Esophagus squamous epithelium (tissue), 5 donors: Measurements from ENCODE around the gene MGMT. TPM values are rescaled to one million over a fixed set of nuclear protein-coding genes. Genes with fewer than 3 reads are reported as not detected.

Source experiments
- DNase-seq: peaks from one replicate; lab custom pipeline; 2025; lab: John Stamatoyannopoulos, UW
- H3K27ac ChIP-seq, 4 donors: fragments of 200-600 bp; sonication (generic); one replicate each; pipeline ENCODE4 v1.5.1; 2016 to 2019; ENCODE audit warnings: mild to moderate bottlenecking in 1 of 4
- H3K27me3 ChIP-seq, 4 donors: fragments of 200-600 bp; sonication (generic); 1 replicate in 3 of 4; 2 replicates in 1 of 4; pipeline versions ENCODE4 v1.5.1 to v1.6.0; 2017 to 2021; ENCODE audit warnings: antibody characterized with exemption in 1 of 4
- H3K36me3 ChIP-seq, 3 donors: fragments of 200-600 bp; sonication (generic); one replicate each; pipeline ENCODE4 v1.5.1; 2016 to 2019
- H3K4me1 ChIP-seq, 3 donors: fragments of 200-600 bp; sonication (generic); one replicate each; pipeline ENCODE4 v1.5.1; 2017 to 2019
- H3K4me3 ChIP-seq, 4 donors: fragments of 200-600 bp; sonication (generic); 1 replicate in 3 of 4; 2 replicates in 1 of 4; pipeline ENCODE4 v1.5.1; 2016 to 2019; ENCODE audit warnings: mild to moderate bottlenecking in 2 of 4, moderate library complexity in 1 of 4
- H3K9me3 ChIP-seq, 3 donors: fragments of 200-600 bp; sonication (generic); one replicate each; pipeline ENCODE4 v1.5.1; 2016 to 2019
- POLR2A ChIP-seq, 4 donors: fragments of 450-650 bp; IDR thresholded peaks; one replicate each; pipeline ENCODE4 v1.6.1; 2017; ENCODE audit warnings: antibody characterized with exemption in 4 of 4, mild to moderate bottlenecking in 4 of 4, moderate library complexity in 3 of 4
- WGBS, 2 donors: methylation state at CpG; one replicate each; pipeline ENCODE4 v1.1.5; 2018; 5-methylcytosine and 5-hydroxymethylcytosine counted together
- intact Hi-C: fragments of 100-400 bp; cut with DNase I; formaldehyde crosslinking; loops from one replicate; pipeline ENCODE4 v1.15.0; 2022
- total RNA-seq, 4 donors: library from RNA; depleted of rRNA; stranded (reverse); fragments of >200 nt; gene quantifications; one replicate each; pipeline ENCODE4 v1.1.0, GENCODE V29; 2016
- TF ChIP-seq, protein P1 (sequence below), 6 experiments: fragments of 450-650 bp in 4 of 6; fragments of 200-600 bp in 2 of 6; sonication (generic) in 2 of 6; IDR thresholded peaks; one replicate each; pipeline ENCODE4 v1.5.1; 2016 to 2019; ENCODE audit warnings: antibody characterized with exemption in 6 of 6, mild to moderate bottlenecking in 4 of 6, moderate library complexity in 4 of 6
- donor health status: DM: yes; HTN: yes; CAD: no.

MGMT gene
- total RNA-seq, 4 donors from 2014 or later = 15.6 to 28.8 (median 18.4) TPM

DNA sequence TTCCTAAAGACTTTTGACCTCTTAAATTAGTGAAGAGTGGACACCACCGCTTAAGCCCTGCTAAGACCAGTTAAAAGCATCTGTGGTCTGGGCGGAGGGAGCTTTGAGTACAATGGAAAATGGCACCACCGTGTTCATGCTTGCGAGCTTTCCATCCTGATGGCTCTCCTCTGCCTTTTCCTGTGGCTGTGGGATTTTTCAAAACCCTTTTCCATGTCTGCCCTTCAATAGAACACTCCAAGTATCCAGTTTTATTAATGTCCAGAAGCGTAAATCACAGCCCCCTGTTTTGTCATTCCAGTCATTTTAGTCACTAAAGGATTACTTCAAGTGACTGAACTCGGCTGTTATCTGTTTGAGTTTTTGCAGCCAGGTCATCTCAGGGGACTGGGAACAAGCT lies 181.8 kb downstream of the MGMT start:
- no peaks in the 10 kb centered on the region for H3K4me1 ChIP-seq
- DNase-seq = no peak
- no peak overlapping the region for H3K27ac ChIP-seq
- H3K36me3 ChIP-seq = no peaks in the 10 kb centered on the region
- intact Hi-C loops = no loop called here
- H3K9me3 ChIP-seq = no peaks in the 10 kb centered on the region
- TF ChIP-seq, protein P1, sequence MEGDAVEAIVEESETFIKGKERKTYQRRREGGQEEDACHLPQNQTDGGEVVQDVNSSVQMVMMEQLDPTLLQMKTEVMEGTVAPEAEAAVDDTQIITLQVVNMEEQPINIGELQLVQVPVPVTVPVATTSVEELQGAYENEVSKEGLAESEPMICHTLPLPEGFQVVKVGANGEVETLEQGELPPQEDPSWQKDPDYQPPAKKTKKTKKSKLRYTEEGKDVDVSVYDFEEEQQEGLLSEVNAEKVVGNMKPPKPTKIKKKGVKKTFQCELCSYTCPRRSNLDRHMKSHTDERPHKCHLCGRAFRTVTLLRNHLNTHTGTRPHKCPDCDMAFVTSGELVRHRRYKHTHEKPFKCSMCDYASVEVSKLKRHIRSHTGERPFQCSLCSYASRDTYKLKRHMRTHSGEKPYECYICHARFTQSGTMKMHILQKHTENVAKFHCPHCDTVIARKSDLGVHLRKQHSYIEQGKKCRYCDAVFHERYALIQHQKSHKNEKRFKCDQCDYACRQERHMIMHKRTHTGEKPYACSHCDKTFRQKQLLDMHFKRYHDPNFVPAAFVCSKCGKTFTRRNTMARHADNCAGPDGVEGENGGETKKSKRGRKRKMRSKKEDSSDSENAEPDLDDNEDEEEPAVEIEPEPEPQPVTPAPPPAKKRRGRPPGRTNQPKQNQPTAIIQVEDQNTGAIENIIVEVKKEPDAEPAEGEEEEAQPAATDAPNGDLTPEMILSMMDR (IDR thresholded peaks at IDR 0.05) = no peak
- TF ChIP-seq POLR2A (IDR thresholded peaks at IDR 0.05) = no peak
- H3K27me3 ChIP-seq = no peaks in the 10 kb centered on the region
- no peak overlapping the region for H3K4me3 ChIP-seq
- 90 to 91% methylated on average over 6 of the region's 6 CpGs for WGBS, 2 donors

DNA sequence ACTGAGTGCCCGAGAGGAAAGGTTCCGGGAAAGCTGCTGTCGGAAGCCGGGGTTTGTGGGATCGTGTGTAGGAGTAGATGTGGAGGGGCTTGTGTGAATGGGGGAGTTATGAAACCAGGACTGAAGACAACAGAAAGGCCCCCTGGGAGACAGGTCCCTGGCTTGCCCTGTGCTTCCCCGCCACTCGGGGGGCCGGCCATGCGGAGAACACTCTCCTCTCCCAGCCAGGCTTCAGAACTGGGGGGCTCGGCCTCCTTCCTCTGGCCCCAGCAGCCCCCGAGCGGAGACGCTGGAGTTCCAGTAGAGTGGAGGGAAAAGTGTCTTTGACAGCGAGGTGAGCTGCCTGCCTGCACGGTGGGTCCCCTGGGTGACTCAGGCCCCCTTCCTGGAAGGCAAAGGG lies 185.0 kb downstream of the MGMT start:
- no peaks in the 10 kb centered on the region for H3K27me3 ChIP-seq
- H3K4me1 ChIP-seq = no peaks in the 10 kb centered on the region
- no peak overlapping the region for H3K4me3 ChIP-seq
- TF ChIP-seq, protein P1 (IDR thresholded peaks at IDR 0.05) = no peak
- TF ChIP-seq POLR2A (IDR thresholded peaks at IDR 0.05) = no peak
- no peak overlapping the region for H3K27ac ChIP-seq
- no peaks in the 10 kb centered on the region for H3K9me3 ChIP-seq
- no peaks in the 10 kb centered on the region for H3K36me3 ChIP-seq
- DNase-seq = no peak
- intact Hi-C loops = no loop called here
- 92 to 94% methylated on average over 5 to 10 of the region's 15 CpGs for WGBS, 2 donors

DNA sequence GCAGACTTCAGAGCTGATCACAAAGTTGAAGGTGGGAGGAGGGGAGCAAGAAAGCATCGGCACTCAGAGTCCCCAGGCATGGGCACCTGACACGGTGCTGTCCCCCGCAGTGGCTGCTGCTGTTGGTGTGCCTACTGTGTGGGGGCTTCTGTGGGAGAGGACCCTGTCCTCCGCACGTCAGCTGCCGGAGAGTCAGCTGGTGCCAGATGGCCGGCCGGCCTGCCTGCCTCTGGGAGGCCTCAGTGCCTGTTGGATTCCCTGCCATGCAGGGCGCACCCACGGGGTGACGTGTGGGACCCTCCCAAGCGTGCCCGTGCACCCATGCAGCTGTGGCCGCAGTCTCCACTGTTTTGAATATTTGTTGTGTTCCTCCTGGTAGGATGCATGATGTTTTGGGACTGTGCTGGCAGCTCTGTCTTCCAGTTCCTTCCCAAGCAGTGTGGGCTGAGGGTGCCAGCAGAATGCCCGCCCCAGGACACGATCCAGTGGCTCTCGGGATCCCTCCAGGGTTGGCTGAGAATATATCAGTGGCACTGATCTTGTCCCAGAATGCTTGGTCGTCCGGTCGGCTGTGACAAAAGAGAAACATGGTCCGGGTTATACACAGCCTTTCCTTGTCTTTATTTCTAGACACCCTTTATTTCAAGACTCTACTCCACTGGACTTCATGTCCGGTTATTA lies 185.6 kb downstream of the MGMT start:
- no peaks in the 10 kb centered on the region for H3K4me1 ChIP-seq
- H3K9me3 ChIP-seq = no peaks in the 10 kb centered on the region
- intact Hi-C loops = no loop called here
- H3K27me3 ChIP-seq = no peaks in the 10 kb centered on the region
- TF ChIP-seq POLR2A (IDR thresholded peaks at IDR 0.05) = no peak
- TF ChIP-seq, protein P1 (IDR thresholded peaks at IDR 0.05) = no peak
- 89 to 97% methylated on average over 15 to 20 of the region's 22 CpGs for WGBS, 2 donors
- no peak overlapping the region for H3K4me3 ChIP-seq
- no peaks in the 10 kb centered on the region for H3K36me3 ChIP-seq
- DNase-seq = no peak
- H3K27ac ChIP-seq = no peak overlapping the region

DNA sequence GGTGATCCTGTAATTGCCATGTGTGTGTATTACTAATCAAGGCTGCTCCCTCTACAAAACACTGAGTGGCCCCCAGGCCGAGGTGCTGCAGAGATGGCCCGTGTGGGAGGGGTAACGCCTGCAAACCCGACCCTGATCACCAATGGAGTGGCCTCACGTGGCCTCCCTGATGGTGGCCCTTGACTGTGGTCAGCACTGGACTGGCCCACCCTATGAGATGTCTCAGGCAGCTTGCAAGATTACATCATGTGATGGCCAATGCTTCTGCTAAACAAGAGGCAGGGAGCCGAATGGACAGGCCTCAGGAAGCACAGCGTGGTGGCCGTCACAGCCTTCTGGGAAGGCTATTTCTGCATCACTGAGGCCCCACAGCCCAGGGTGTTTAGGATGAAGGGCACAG lies 186.4 kb downstream of the MGMT start:
- no peak overlapping the region for H3K27ac ChIP-seq
- no peak for DNase-seq
- no peaks in the 10 kb centered on the region for H3K36me3 ChIP-seq
- no peaks in the 10 kb centered on the region for H3K4me1 ChIP-seq
- TF ChIP-seq, protein P1 (IDR thresholded peaks at IDR 0.05) = no peak
- TF ChIP-seq POLR2A (IDR thresholded peaks at IDR 0.05) = no peak
- H3K27me3 ChIP-seq = no peaks in the 10 kb centered on the region
- H3K9me3 ChIP-seq = no peaks in the 10 kb centered on the region
- 90 to 94% methylated on average over 6 to 7 of the region's 8 CpGs for WGBS, 2 donors
- H3K4me3 ChIP-seq = no peak overlapping the region
- intact Hi-C loops = no loop called here

DNA sequence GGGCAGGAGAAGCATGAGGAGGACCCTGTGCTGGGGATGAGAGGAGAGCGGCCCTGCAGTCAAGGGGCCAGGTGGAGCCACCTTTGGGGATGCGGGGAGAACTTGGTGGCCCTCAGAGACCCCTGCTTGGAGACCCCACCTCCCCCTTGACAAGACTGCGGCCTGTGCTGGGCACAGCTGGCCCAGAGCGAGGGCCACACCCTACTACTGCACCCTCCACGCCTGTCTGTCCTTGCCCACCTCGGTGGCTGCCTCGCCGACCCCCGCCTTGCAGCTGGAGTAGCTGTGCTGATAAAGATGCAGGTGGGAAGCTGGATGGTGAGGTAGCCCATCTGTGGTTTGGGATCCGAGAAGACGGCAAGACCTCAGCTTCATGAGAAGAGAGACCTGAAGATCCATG lies 186.8 kb downstream of the MGMT start:
- intact Hi-C loops = no loop called here
- Histone ChIP-seq H3K4me3 (no peak overlapping the region), H3K9me3 (no peaks in the 10 kb centered on the region), H3K27ac (no peak overlapping the region), H3K4me1 (no peaks in the 10 kb centered on the region), H3K36me3 (no peaks in the 10 kb centered on the region), H3K27me3 (no peaks in the 10 kb centered on the region)
- TF ChIP-seq POLR2A (IDR thresholded peaks at IDR 0.05) = no peak
- TF ChIP-seq, protein P1 (IDR thresholded peaks at IDR 0.05) = no peak
- DNase-seq = no peak
- 94% methylated on average over 6 to 10 of the region's 11 CpGs for WGBS, 2 donors
